Measurements from ENCODE around the gene ENSA.
A peak's percentile ranks its signal among the peaks of the same experiment; 100 is the strongest.

The ENSA gene

DNA sequence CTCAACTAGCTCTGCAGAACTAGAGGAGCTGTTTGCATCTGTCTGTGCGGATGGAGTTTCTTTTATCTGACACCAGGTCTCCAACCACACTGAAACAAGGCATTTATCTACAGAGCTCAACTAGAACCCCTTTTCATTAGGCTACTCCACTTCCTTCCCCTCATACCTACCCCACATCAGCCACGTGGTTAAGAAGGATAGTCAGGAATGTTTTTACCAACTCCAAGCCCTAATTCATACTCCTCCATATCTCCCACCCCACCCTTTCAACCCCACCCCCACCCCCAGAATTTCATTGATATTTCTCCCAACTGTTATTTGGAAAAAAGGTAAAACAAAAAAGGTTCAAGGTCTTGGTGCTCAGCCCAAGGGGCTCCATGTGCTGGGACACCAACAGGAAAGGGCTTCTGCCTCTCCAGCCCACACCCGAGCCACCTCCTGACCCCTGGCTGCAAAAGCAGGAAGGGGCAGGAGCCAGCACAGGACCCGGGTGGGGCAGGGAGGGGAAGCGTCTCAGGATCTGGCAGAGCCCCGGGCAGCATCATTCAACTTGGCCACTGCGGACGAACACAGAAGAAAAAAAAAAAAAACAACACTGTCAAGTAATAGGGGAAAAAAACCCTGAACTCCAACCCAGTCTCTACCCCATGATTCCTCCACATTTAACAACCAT, 7.0 kb downstream of the ENSA start:
- FAIRE-seq (no peak), DNase-seq (ENCODE audit: insufficient read length, low spot score) (no peak)
- TF ChIP-seq SPI1 (IDR thresholded peaks at IDR 0.05; ENCODE audit: low read depth, low read length) (peak; percentile 17; the same call in 1 of the 2 replicates), TAF1 (IDR thresholded peaks at IDR 0.05; ENCODE audit: low read depth, low read length) (no peak)

DNA sequence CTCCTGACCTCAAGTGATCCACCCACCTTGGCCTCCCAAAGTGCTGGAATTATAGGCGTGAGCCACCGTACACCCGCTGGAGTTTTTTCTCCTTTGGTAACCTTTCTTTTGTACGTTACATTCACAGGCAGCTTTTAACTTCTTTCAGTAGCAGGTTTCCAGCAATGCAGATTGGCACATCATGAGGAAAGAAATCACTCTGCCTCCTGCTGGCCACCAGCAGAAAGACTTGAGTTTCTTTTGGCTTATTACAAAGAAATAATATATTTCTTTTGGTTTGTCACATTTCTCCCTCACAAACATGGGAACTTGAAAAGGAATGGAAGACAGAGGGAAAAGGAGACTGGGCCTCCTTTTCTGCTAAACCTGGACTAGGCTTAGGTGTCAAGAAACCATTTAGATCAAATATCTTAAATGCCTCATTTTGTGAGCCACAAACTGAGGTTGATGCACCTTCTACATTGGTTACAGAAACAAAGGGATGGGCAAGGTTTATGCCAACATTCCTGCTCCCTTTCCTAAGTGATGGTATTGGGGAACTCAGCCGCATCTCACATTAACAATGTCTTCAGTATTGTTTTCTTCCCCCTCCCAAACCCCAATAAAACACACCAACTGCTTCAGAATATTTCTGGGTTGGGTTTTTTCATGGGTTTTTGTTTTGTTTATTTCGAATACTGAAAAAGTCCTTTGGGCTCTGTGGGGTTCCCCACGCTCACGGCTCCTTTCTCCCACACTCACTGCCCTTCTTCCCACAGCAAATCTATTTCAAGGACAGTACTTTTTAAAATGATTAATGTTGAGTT, 7.7 kb downstream of the ENSA start:
- TF ChIP-seq POLR2AphosphoS5 (IDR thresholded peaks at IDR 0.05; ENCODE audit: low read depth, low read length) = no peak
- TF ChIP-seq SPI1 (IDR thresholded peaks at IDR 0.05; ENCODE audit: low read depth, low read length) = no peak
- TF ChIP-seq TAF1 (IDR thresholded peaks at IDR 0.05; ENCODE audit: low read depth, low read length) = no peak
- no peak for TF ChIP-seq POLR2A (IDR thresholded peaks at IDR 0.05; ENCODE audit: low read depth, low read length)
- TF ChIP-seq POU2F2 (IDR thresholded peaks at IDR 0.05; ENCODE audit: low read depth, low read length) = no peak
- TF ChIP-seq PAX5 (IDR thresholded peaks at IDR 0.05; ENCODE audit: insufficient read depth, low read length, severe bottlenecking) = no peak
- FAIRE-seq (no peak), DNase-seq (ENCODE audit: insufficient read length, low spot score) (no peak)

DNA sequence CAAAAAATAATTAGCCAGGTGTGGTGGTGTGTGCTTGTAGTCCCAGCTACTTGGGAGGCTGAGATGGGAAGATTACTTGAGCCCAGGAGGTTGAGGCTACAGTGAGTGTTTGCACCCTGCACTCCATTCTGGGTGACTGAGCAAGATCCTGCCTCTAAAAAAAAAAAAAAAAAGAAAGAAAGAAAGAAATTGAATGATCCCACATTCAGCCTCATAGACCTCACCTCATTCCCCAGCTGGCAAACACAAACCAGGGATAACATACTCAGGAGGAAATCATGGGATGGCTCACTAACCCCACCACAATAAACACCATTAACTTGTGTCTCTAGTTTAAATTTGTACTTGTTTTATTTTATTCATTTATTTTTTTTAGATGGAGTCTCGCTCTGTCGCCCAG, 8.5 kb downstream of the ENSA start:
- DNase-seq (ENCODE audit: insufficient read length, low spot score) = no peak
- no peak for FAIRE-seq
- TF ChIP-seq POU2F2 (IDR thresholded peaks at IDR 0.05; ENCODE audit: low read depth, low read length) (no peak), TAF1 (IDR thresholded peaks at IDR 0.05; ENCODE audit: low read depth, low read length) (no peak), SPI1 (IDR thresholded peaks at IDR 0.05; ENCODE audit: low read depth, low read length) (no peak), POLR2A (IDR thresholded peaks at IDR 0.05; ENCODE audit: low read depth, low read length) (no peak; the same call in 1 of the 2 replicates), POLR2AphosphoS5 (IDR thresholded peaks at IDR 0.05; ENCODE audit: low read depth, low read length) (no peak), PAX5 (IDR thresholded peaks at IDR 0.05; ENCODE audit: insufficient read depth, low read length, severe bottlenecking) (no peak)

DNA sequence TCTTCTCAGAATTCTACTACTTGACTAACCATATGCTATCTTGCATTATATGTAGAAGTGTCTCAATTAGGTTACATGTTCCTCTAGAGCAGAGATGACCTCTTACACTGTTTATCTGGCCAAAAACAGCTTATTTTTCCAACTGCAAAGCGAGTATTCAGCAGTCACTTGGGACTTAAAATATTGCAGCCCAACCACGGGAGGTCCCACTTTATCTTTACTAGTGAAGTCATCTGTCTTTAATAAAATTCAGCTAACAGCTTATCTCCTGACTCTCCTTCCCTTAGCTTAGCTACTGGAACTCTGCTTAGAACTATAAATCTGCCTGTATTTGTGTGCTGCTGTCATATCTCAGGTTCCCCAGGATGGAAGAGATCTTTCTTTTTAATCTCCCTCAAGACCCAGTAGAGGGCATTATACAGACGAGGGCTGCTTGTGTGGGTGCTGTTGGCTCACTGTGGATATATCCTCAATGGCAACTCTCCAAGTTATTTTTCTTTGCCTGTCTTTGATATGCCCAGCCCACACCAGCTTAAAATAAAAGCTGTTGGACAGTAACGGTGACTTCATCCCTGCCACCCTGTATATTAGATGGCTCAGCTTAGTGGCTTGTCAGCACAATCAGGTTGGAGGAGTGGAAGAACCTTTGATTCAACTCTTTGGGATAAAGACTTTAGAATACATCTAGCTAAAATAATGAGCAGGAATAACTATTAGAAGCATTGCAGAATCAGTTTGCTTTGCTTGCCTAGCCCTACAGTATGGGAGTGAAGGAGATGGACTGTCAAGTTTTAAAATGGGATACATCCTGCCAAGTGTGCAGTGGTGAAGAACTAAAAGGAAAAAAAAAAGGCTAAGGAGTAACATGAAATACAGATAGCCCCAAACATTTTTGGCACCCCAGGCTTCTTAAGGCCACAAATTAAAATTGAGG, 9.6 kb downstream of the ENSA start:
- DNase-seq (ENCODE audit: insufficient read length, low spot score) (no peak), FAIRE-seq (no peak)
- no peak for TF ChIP-seq POLR2A (IDR thresholded peaks at IDR 0.05; ENCODE audit: low read depth, low read length)

DNA sequence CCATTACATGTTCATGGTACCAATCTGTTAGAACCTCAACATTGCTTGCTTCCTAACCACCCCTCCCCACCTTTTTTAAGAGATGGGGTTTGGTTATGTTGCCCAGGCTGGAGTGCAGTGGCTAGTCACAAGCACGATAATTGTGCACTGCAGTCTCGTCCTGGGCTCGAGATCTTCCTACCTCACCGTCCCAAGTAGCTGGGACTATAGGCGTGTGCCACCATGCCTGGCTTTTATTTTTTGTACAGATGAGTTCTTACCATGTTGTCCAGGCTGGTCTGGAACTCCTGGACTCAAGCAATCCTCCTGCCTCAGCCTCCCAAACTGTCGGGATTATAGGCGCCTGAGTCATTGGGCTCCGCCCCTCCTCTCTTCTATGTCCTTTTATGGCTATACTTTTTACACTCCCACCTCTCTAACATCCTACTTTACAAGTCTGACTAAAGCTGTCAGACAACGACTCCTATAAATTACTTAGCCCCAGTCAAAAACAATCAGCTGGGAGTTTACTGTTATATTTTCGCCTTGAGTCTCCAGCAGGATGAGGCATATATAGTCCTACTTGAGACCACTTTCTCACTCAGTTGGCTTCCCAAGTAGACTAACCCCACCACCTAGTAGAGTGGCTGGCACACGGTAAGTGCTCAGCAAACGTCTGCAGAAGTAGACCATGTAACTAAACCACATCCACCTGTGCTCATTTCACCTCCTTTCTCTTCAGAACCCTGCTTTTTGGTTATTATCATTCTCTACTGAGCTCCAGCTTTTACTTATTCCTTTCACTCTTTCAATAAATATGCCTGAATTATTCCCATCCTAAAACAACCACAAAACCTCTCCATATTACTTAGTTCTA, 13.8 kb downstream of the ENSA start:
- DNase-seq (ENCODE audit: insufficient read length, low spot score) (no peak), FAIRE-seq (no peak)
- TF ChIP-seq POU2F2 (IDR thresholded peaks at IDR 0.05; ENCODE audit: low read depth, low read length) (no peak), POLR2A (IDR thresholded peaks at IDR 0.05; ENCODE audit: low read depth, low read length) (peak; percentile 41; the same call in 1 of the 2 replicates), PAX5 (IDR thresholded peaks at IDR 0.05; ENCODE audit: insufficient read depth, low read length, severe bottlenecking) (no peak)

DNA sequence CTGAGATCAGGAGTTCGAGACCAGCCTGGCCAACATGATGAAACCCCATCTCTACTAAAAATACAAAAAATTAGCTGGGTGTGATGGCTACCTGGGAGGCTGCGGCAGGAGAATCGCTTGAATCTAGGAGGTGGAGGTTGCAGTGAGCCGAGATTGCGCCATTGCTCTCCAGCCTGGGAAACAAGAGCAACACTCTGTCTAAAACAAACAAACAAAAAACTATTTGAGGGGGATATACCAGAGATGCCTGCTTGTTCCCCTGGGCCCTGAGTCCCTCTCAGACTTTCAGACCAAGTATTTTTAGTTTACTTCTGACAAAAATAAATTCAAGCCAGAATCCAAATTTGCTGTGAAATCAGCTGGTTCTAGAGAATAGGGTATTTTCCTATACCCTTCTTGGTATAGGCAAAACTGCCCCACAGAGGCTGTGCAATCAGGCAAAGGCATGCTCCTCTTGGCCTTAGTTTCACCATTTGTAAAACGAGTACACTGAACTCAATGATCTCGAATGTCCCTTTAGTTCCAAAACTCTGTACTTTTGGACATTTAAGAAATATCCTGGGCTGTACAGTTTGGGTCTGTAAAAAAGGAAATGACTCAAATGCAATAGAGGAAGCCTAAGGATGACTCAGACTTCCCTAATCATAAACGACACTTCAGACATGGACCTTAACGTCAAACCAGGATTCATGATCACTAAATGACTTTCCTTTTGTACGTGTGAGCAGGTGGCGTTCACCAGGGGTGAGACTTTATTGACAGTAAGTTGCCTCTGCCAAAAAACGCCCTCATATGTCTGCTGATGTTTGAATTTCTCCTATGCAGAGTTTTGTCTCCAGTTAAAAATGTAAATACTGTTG, 16.1 kb downstream of the ENSA start:
- DNase-seq (ENCODE audit: insufficient read length, low spot score) (no peak), FAIRE-seq (peak; percentile 68)
- TF ChIP-seq POU2F2 (IDR thresholded peaks at IDR 0.05; ENCODE audit: low read depth, low read length) (0 out of 2 replicates have a peak, but pooled peaks have one; percentile 39), TAF1 (IDR thresholded peaks at IDR 0.05; ENCODE audit: low read depth, low read length) (no peak), SPI1 (IDR thresholded peaks at IDR 0.05; ENCODE audit: low read depth, low read length) (peak; percentile 92)

GRCh38 chr1:150612014-150612345, 17.4 kb downstream of the ENSA start:
- TF ChIP-seq POU2F2 (IDR thresholded peaks at IDR 0.05; ENCODE audit: low read depth, low read length) = no peak
- TF ChIP-seq PAX5 (IDR thresholded peaks at IDR 0.05; ENCODE audit: insufficient read depth, low read length, severe bottlenecking) = no peak
- no peak; the same call in 1 of the 2 replicates for TF ChIP-seq POLR2AphosphoS5 (IDR thresholded peaks at IDR 0.05; ENCODE audit: low read depth, low read length)
- TF ChIP-seq POLR2A (IDR thresholded peaks at IDR 0.05; ENCODE audit: low read depth, low read length) = no peak
- no peak for TF ChIP-seq TAF1 (IDR thresholded peaks at IDR 0.05; ENCODE audit: low read depth, low read length)
- no peak for TF ChIP-seq SPI1 (IDR thresholded peaks at IDR 0.05; ENCODE audit: low read depth, low read length)
- FAIRE-seq = no peak
- no peak for DNase-seq (ENCODE audit: insufficient read length, low spot score)

- FAIRE-seq = no peak
- no peak for TF ChIP-seq SPI1 (IDR thresholded peaks at IDR 0.05; ENCODE audit: low read depth, low read length)
- no peak for TF ChIP-seq PAX5 (IDR thresholded peaks at IDR 0.05; ENCODE audit: insufficient read depth, low read length, severe bottlenecking)
- no peak for TF ChIP-seq POU2F2 (IDR thresholded peaks at IDR 0.05; ENCODE audit: low read depth, low read length)
- no peak for TF ChIP-seq POLR2A (IDR thresholded peaks at IDR 0.05; ENCODE audit: low read depth, low read length)
- no peak for TF ChIP-seq POLR2AphosphoS5 (IDR thresholded peaks at IDR 0.05; ENCODE audit: low read depth, low read length)
- no peak for TF ChIP-seq TAF1 (IDR thresholded peaks at IDR 0.05; ENCODE audit: low read depth, low read length)
- DNase-seq (ENCODE audit: insufficient read length, low spot score) = no peak
Measured at GRCh38 chr1:150610576-150610975, 18.8 kb downstream of the ENSA start.

Measured in GM12891 (cell line).